Activated CD4-positive, alpha-beta T cell treated with anti-CD3 and anti-CD28 coated beads, Interleukin-2, amount 50 U/mL, for 4 hours (primary cell): ENCODE measurements around the gene HLCS.

Experiments
- DNase-seq, 2 experiments: peaks; one replicate each; pipeline ENCODE4 v3.0.0-alpha.2; 2020

The HLCS gene

DNA sequence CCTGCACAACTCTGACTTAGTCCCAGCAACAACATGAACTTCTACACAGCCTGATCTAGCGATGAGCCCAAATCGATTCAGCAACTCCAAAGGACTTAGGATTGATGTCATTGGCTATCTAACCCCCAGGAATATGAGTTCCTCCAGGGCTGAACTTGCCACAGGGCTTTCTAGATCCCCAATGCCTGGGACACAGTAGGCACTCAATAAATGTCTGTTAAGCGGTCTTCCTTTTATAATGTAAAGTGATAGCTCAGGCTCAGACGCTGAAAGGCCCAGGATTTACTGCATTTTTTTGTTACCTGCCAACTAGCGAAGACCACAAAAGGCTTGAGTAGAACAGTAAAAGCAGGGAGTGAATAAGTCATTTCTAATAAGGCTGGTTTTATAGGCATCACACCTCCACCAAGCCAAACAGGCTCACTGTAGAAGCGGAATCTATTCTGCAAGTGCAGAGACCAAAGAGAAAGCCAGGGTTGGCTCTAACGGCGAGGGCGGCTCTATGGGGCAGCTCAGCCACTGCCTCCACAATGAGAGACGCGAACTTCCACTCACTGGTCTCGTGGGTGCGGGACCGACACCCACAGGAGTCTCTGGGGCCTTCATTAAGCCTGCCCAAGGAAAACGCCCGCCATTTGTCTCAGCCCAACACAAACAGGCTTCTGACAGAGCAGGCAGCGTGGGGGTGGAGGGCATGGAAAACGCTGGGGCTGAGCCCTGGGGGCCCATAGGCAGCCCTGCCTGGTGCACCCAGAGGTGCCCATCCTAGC lies 52.0 kb downstream of the HLCS start:
- no peak for DNase-seq

DNA sequence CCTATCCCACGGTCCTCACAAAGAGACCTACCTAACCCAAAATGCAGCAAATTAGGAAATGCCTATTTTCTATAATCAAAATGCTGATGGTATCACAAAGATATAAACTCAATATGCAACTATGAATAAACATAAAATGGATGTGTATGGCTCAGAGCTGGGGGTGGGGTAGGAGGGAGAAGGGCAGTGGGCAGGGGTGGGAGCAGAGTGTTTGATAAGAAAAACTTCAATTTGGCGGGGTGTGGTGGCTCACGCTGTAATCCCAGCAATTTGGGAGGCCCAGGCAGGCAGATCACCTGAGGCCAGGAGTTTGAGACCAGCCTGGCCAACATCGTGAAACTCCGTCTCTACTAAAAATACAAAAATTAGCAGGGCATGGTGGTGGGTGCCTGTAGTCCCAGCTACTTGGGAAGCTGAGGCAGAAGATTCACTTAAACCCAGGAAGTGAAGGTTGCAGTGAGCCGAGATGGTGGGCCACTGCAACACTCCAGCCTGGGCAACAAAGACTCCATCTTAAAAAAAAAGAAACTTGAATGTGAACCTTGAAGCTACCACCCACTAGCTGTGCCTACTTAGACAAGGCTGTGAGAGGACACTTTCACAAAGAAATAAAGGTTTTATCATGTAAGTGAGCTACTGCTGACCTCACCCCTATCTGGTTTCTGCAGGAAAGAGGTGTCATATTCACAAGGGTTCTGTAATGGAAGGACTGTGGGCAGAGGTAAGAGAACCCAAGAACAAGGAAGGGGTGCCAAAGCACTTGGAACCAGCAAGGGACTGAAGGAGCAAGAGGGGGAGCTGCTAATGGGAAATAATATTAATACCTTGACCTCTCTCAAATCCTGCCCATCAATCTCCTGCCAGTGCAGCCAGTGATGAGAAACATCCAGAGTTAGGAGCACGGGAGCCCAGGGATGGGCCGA lies 53.0 kb downstream of the HLCS start:
- no peak for DNase-seq

DNA sequence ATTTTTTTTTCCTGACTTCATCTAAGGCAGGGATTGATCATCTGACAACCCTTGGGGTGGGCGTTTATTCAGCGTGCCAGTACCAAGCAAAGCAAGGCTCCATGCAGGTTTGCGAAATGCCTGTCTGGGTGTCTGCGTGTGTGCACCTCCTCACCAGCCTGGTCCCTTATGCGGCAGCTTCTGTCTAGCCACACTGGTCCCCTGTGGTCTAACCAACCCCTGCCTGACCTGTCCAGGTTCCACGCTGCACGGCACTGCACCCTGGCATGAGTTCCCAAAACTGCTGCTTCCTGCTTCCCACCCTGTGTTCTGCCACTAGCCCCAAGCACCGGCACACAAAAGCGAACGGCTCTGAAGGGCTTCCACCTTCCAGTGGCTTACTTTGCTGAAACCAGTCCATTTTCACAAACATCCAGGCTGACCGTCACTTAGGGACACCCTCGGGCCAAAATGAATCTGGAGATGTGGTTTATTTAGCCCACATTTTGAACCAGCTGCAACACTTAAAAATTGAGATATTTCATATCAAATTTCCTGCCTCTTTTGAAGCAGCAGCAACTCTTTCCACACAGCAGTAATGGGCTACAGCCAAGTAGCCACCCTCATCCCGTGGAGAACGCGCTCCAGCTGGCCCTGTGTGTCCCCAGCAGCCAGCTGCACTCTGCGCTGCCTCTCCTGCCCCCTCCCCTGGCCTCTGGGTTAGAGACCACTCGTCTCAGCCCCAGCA lies 55.7 kb downstream of the HLCS start:
- no peak for DNase-seq

DNA sequence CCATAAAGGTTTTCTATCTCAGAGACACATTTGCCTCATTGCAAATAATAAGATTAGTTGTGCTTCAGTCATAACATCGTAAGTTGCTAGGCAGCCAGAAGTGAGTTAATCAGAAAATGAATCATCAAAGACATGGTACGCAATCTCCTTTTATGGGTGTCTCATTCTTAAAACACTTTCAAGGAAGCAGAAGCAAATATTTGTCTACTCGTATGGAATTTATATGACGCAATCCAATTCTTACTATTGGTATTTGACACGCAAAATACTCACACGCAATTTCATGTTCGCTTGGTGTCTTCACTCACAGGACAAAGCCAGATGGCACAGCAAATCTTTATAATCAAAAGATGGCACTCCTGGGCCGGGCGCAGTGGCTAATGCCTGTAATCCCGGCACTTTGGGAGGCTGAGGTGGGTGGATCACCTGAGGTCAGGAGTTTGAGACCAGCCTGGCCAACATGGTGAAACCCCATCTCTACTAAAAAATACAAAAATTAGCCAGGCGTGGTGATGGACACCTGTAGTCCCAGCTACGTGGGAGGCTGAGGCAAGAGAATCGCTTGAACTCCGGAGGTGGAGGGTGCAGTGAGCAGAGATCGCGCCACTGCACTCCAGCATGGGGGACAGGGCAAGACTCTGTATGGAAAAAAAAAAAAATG lies 56.4 kb downstream of the HLCS start:
- no peak for DNase-seq

DNA sequence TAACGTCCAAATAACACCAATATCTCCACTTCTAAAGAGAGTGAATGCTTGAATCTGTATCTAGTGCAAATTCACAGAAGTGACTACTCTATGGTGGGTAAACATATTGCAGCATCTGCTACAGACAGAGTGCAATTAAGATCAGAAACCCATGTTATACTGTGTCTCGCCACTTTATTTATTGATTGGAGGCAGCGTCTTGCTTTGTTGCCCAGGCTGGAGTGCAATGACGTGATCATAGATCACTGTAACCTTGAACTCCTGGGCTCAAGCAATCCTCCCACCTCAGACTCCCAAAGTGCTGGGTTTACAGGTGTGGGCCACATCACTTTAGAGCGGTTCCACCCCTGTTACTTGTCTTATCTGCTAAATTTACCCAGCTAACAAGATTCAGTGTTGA lies 57.0 kb downstream of the HLCS start:
- no peak for DNase-seq

DNA sequence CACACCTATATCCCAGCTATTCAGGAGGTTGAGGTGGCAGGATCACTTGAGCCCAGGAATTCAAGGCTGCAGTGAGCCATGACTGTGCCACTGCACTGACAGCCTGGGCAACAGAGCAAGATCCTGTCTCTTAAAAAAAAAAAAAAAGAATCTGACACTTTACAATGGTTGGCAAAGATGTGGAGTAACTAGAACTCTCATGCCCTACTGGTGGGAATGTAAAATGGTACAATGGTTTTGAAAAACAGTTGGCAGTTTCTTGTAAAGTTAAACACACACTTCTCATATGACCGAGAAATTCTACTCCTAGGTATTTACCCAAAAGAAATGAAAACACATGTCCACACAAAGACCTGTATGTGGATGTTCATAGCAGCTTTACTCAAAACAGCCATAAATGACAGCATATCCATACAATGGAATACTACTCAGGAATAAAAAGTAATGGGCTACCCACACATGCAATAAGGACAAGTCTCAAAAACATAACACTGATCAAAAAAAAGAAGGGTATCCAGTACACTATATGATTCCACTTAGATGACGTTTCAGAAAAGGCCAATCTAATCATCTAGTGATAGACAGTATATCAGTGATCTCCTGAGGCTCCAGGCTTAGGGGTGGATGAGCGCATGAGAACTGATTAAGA lies 58.1 kb downstream of the HLCS start:
- no peak for DNase-seq

DNA sequence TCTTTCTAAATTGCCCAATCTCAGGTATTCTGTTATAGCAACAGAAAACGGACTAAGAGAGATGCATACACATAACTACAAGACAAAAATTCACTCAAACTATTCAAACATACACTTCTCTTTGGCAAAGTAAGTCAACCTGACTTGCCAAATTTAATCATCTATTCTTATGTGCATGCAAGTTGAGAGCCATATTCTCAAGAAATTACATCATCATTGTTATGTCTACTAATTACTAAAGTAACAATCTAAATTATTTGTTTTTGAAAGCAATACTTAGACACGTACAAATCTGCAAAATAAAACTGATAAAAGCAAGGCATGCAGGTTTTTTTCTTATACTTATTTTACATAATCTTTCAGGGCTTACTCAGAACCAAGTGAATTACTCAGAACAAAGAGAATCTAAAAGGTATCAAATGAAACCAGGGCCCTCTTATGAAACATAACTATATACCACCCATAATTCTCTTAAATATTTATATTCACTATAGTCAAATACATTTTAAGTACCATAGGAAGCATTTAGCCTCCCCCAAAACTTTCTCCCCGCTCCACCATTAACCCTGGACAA lies 62.3 kb downstream of the HLCS start:
- no peak for DNase-seq

DNA sequence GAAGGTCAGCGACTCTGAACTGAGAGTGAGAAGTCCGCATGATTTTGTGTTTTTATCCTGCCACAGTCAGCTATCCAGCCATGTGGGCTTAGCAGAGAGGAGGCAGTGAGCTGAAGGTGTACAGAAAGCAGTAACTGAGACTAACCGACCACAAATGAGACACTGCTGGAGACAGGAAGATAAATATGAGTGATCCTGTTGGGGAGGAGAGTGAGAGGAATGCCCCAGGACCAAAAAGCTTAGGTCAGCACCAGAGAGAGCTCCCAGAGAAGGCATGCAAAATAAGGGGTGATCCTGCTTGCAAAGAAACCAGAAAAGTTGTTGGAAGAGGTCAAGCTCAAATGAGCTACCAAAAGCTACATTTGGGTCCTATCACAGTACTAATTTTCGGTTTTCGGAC lies 63.7 kb downstream of the HLCS start:
- no peak for DNase-seq

DNA sequence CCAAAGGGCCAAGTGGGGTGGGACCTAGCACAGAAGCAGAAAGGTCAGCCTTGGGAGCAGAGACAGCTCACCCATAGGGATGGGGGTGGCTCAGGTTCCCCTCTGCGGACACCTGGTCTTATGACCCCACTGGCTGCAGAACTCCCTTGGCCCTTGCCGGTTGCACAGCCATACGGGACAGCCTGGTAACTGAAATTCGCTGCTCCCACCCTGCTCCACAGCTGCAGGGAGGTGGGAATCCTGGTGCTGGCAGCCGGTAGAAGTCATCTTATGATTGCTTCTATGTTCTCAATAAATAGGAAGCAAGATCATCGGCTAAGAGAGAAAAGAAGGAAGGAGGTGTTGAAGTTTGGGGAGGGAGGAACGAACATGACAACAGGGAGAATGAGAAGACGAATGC lies 64.1 kb downstream of the HLCS start:
- no peak for DNase-seq

DNA sequence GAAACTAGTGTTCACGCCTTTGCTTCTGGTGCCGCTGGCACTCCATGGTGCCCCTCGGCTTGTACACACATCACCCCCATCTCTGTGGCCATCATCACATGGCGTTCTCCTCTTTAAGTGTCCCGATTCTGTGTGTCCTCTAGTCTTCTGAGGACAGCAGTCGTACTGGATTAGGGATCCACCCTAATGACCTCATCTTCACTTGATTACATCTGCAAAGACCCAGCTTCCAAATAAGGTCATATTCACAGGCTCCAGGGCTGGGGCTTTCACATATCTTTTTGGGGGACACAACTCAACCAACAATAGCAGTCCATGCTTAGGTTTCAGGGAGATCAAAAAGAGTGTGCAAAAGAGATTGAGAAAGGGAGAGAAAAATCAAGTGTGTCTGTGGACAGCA lies 64.9 kb downstream of the HLCS start:
- no peak for DNase-seq

DNA sequence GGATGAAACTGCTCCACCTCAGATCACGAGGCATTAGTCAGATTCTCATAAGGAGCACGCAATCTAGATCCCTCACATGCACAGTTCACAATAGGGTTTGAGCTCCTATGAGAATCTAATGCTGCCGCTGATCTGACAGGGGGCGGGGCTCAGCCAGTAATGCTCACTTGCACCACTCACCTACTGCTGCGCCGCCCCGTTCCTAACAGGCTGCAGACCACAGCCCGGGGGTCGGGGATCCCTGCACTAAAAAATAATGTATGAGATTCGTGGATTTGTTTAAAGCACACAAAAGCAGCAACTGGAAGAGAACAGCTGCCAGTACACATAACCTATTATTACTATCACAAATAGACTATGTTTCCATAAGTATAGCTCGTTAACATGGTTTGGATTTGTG lies 72.9 kb downstream of the HLCS start:
- DNase-seq = no peak

DNA sequence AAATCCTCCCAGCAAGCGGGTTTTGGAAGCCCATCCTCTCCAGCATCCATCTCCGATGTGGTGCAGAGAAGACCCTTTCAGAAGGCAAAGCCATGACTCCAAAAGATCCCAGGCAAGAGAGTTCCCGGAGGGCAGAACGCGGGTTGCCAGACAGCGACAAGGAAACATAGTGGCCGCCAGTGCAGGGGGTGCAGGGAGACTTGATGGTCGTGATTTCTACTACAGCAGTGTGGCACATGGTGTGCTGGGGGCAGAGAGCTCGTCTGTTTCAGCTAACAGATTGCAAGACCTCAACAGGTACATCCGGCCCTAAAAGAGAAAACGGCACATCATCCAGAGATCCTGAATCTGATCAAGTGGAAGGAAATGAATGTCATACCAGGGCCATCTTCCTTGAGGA lies 74.3 kb downstream of the HLCS start:
- no peak for DNase-seq

DNA sequence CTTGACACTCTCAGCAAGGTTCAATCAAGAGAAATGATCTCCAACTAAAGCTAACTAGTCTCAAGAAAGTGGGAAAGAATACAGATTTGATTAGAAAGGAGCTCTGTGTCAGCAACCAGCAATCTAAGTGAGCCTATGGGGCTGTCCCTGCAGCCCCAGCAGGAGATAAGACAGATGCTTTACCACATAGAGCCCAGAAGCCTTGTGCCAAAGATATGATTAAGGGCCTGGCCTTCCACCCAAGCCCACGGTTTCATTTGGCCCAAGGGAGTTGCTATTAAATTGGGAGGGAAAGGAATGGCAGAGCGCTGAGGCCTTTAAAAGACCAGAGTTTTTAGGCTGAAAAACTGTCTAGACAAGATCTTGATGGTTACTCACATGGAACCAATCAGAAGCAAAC lies 74.8 kb downstream of the HLCS start:
- DNase-seq = no peak

DNA sequence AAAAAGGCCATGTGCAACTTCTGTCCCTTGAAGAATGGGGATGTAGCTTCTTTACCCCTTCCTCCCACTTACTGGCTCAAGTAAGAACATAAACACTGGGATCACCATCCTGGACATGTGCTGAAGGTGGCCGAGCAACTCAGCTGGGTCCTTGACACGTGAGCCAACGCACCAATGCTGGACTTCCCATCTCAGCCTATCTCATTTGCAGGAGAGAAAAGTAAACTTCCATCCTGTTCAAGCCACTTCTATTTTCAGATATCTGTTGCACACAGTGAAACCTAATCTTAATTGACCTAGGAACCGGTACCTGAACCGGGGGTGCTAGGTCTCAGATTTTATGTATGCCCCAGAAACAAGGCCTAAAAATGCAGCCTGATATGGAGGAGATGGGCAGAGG lies 75.3 kb downstream of the HLCS start:
- no peak for DNase-seq

DNA sequence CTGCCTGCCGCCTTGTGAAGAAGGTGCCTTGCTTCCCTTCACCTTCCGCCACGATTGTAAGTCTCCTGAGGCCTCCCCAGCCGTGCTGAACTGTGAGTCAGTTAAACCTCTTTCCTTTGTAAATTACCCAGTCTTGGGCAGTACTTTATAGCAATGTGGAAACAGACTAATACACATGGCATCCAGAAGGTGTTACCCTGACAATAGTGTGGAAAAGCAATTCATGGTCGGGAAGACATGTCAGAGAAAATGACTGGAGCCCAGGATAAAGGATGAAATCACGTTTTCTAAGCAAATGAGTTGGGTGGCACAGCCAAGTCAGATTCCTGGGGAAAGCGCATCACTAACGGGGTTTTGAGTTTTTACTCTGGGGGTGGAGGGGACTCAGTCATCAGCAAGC lies 76.4 kb downstream of the HLCS start:
- DNase-seq = no peak

DNA sequence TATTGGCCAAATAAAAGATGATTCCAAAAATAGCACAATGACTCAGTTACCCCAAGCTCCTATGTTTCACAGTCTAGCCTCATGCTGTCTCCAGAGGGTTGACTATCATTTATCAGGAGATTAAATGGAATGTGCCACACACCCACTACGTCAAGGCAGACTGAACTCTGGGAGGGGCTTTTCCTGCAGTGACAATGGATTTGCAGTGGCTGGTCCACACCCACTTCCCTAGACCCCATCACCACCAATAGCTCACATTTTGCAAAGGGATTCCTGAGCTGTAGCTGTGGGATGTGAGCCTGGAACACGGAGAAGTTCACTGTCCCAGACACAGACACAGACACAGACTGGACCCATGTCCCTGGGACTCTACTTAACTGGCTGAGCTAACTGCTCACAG lies 77.1 kb downstream of the HLCS start:
- no peak for DNase-seq

DNA sequence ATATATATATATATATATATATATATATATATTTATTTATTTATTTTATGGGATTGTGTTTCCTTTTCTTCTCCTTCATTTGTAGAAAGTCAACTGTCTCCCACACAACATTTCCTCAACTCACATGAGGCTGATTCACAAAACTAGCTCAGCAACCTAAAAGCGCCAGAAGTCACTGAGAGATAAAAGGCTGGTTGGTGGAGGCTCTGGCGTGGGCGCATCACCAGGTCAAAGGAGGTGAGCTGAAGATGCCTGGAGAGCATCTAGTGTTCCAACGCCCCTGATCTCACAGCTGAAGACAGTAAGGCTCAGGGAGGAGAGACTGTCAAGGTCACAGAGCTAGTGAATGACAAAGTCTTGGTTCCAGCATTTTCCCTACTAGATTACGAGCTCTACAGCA lies 78.0 kb downstream of the HLCS start:
- no peak for DNase-seq

DNA sequence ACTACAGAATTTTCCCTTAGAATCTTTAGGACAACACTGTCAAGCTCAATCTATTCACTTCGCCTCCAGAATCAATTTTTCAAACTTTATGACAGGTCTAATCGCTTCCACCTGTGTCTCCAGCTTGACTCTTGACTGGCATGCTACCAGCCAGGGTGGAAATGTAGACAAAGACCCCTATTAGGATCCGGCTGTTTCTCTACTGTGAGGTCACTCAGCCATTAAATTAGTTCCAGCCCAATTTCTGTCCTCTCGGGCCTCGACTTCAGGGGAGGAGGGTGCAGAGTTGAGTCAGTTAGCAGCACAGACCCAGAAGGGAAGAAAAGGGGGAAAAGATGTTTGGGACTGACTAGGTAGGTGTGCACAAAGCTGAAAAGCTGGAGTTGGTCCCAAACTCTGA lies 78.5 kb downstream of the HLCS start:
- DNase-seq = no peak

DNA sequence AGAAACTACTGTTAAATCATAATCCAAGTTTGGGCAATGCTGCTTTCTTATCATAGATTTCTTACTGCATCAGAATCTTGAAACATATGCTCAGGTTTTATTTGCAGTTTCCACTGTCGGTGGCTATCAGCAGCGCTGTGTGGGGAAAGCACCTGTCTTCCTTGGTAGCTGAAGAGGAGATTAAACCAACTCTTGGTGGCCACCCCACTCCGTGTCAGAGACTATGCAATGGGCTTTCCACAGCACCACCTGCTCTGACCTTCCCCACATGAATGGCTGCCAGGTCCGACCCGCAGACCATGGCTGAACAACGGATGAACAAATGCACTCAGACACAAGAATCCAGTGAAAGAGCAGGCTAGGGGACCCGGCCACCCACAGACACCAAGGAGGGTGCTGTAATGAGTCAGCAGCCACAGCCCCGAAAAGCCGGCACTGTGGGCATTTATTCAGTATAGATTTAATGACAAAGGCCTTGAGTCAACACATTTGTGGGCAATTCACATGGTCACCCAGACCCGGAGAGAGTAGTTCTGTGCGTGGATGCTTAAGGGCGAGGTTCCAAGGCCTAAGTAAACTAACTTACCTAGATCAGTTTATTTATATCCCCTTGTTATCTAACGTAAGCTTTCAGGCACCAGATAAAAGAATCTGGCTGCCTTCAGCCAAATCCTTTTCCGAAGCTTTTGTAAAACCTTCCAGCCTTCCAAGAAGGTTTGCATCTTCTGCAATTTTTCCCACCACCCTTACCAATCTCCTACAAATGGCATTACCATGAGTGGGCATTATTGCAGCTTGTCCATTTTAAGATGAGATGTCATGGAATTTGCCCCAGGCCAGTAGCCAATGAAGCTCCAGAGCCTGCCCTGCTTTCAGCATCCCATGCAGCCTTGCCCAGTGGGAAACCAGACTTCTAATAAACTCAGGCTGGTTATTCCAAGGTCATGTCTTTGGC lies 82.7 kb downstream of the HLCS start:
- no peak for DNase-seq

DNA sequence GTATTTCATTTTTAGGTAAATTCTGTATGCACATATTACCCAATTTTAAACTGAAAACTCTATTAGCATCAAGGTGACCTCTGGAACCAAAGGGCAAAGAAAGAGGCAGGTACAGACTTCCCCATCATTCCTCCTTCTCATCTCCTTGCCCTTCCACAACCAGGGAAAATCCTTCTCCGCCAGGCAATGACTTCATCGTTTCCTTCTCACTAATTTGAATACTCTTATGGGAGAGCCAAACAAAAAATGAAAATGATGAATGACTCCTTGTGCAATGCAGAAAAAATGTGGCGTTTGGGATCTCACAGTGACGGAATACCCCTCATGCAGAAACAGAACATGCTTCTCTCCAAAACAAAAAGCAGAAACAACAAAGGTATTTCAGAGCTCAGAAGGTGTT lies 83.7 kb downstream of the HLCS start:
- DNase-seq = no peak

DNA sequence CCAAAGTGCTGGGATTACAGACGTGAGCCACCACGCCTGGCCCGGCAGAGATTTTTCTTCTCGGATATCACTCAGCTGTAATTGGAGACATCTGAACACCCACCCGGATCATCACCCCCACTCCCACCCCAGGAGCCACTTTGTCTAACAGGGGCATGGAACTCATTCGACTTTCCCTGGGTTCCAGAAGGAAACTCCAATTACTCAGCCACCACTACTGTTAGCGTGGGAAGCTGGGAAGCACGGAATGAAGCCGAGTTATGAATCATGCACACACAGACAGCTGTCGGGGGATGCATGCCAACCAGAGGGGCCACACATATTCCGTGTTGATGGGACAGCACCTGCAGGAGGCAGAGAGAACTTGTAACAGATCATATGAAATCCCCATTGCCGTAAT lies 85.2 kb downstream of the HLCS start:
- no peak for DNase-seq
